CD1c-positive myeloid dendritic cell (primary cell): ENCODE results near the gene PRPSAP1.
"Not testable (repeated sequence)": the region's sequence is repeated elsewhere in the genome, so short reads cannot be mapped to it uniquely, and the experiment has no call there.

Source experiments
- DNase-seq: peaks from one replicate; pipeline ENCODE4 v3.0.0-alpha.2; 2016; ENCODE audit errors: extremely low spot score

The PRPSAP1 gene

DNA sequence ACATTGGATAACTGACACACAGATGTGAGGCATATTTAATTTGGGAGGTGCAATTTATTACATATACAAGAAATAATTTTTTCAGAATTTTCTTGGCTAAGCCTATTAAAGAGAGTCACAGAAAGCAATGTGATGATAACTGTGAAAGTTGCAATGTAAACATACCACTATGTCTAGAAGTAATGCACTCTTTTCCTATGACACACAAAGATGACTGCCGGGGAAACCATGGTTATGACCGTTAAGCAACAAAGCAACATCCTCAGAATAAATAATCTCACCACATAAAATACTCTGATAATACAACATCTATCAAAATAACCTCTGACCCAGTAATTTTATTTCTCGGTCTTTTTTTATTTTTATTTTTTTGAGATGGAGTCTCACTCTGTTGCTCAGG is 35.1 kb downstream of the PRPSAP1 start:
- DNase-seq: no peak

GRCh38 chr17:76317535-76317934 is 36.2 kb downstream of the PRPSAP1 start:
- DNase-seq: no peak

GRCh38 chr17:76314392-76315227 is 39.1 kb downstream of the PRPSAP1 start:
- no peak for DNase-seq

DNA sequence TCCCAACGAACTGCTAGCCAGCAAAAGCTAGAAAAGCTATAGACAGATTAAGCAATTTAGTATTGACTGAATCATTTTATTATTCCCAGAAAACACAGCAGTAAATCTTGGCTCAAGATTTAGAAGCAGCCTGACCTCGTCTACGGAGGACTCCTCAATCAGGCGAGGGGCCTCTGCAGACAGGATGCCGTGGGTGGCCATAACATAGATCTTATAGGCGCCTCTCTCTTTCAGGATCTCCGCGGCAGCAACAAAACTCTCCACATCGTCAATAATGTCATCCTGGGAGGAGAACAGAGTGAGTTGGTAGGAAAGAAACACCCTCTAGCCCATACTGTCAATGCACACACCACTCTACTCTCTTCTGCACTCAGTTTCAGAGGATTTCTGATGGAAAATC is 41.0 kb downstream of the PRPSAP1 start:
- DNase-seq: no peak

DNA sequence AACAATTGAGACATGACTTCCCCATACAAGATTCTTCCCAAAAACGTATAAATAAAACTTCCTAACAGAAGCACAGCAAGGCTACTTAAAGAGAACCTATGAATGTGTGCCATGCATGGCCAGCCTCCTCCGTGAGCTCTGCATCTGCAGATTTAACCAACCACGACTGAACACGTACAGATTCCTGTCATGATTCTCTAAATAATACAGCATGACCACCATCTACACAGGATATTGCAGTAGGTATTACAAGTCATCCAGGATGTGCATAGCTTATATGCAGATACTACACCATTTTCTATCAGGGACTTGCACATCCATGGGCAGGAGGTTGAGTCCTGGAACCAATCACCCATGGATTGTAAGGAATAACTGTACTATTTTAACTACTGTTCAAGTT is 44.3 kb downstream of the PRPSAP1 start:
- no peak for DNase-seq

- DNase-seq: no peak
Measured at GRCh38 chr17:76307966-76308338, 45.8 kb downstream of the PRPSAP1 start, which contains the start of gene QRICH2. Gene QRICH2 (minus strand): TSS chr17:76308276. CDS start chr17:76307998, 278 bp downstream.

- DNase-seq: no peak
Measured at GRCh38 chr17:76307299-76307965, 46.3 kb downstream of the PRPSAP1 start.

DNA sequence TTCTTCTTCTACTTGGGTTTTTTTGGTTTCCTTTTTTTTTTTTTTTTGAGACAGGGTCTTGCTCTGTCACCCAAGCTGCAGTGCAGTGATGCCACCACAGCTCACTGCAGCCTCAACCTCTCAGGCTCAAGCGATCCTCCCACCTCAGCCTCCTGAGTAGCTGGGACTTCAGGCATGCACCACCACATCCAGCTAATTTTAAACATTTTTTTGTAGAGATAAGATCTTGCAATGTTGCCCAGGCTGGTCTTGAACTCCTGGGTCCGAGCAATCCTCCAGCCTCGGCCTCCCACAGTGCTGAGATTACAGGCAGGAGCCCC is 48.6 kb downstream of the PRPSAP1 start:
- DNase-seq: not testable (repeated sequence)

GRCh38 chr17:76304226-76305134 is 49.2 kb downstream of the PRPSAP1 start:
- DNase-seq: no peak

GRCh38 chr17:76297436-76297835 is 56.3 kb downstream of the PRPSAP1 start:
- no peak for DNase-seq

GRCh38 chr17:76296889-76297288 is 56.8 kb downstream of the PRPSAP1 start:
- no peak for DNase-seq

DNA sequence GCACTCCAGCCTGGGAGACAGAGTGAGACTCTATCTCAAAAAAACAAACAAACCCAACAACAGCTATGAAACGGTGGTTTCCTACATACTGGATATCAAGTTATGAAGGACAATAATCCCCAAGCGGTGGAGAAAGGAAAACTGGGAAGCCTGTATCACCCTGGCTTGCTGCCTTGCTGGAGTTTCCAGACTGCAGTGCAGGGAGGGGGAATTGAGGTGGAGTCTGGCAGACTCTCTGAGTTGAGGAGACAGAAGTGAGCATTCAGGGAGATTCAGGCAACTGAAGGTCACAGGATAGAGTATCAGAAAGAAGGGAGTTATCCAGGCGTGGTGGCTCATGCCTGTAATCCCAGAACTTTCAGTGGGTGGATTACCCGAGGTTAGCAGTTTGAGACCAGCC is 57.5 kb downstream of the PRPSAP1 start:
- DNase-seq: no peak

DNA sequence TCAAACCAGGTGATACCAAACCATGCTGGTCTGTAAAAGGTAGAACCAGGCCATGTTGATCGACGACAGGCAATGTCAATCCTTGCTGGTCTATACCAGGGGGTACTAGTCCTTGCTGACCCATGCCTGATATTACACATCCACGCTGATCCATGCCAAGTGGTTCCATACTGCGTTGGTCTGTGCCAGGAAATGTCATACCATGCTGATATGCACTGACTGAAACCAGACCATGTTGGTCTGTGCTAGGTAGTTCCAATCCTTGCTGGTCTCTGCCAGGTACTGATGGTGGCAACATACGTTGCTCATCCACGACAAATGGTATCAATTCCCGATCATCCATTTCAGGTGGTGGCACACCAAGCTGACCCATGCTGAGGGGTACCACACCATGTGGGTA is 60.6 kb downstream of the PRPSAP1 start:
- no peak for DNase-seq

- DNase-seq: no peak
Measured at GRCh38 chr17:76292567-76292966, 61.1 kb downstream of the PRPSAP1 start.

DNA sequence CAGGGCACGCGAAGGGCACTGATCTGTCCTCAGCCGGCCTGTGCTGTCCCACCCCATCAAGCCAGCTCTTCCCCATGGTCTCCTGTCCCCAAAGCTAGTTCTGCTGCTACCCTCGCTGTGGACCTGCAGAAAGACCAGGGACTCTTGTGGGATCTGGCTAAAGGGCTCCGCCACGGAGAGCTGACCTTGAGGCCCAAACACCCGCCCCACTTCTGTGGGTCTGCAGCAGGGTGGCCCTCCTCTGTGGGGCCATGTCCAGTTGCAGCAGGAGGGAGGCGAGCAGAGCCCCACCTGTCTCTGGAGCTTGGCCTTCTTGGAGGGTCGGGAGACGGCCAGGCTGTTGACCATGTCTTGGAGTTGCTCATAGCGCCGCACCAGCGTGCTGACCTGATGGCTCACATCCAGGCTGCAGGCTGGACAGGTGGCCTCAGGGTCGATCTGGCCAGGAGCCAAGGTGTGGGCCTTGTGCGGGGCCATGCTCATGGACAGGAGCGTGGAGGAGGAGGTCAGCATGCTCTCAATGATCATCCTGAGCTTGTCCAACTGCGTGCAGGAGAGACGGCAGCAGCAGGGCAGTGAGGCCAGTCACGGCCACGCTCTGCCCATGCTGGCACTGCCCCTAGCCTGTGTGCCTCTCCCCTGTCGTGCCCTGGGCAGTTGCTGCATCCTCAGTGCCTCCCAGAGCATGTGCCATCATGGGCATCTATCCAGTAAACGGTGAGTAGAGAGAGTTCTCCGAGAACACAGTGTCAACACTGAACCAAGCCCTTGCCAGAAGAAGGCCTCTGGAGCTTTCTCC is 71.9 kb downstream of the PRPSAP1 start:
- no peak for DNase-seq

- no peak for DNase-seq
Measured at GRCh38 chr17:76280650-76281049, 73.1 kb downstream of the PRPSAP1 start.

DNA sequence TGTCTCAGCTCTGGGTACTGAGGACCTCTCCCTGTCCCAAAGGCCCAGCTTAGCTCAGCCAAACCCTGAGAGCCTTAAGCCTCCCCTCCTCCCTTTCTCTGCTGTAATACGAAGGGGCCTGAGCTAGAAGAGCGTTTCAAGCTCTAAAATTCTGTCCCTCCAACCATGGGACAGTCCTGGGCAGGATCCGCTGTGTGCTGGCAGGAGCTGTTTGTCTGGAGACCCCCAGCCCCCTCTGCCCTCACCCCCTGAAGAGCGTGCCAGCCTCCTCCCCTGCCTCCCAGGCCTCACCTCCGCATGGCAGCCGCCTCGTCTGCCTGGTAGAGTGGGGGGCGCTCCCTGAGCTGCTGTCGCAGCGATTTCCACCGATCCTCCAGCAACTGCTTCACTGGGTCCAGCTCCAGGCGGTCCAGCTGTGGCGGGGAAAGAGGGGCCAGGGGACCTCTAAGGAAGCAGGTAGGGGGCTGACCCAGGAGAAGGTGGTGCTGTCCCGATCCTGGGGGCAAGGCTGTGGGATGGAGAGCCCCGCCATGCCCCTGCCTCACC is 73.9 kb downstream of the PRPSAP1 start:
- DNase-seq: no peak

DNA sequence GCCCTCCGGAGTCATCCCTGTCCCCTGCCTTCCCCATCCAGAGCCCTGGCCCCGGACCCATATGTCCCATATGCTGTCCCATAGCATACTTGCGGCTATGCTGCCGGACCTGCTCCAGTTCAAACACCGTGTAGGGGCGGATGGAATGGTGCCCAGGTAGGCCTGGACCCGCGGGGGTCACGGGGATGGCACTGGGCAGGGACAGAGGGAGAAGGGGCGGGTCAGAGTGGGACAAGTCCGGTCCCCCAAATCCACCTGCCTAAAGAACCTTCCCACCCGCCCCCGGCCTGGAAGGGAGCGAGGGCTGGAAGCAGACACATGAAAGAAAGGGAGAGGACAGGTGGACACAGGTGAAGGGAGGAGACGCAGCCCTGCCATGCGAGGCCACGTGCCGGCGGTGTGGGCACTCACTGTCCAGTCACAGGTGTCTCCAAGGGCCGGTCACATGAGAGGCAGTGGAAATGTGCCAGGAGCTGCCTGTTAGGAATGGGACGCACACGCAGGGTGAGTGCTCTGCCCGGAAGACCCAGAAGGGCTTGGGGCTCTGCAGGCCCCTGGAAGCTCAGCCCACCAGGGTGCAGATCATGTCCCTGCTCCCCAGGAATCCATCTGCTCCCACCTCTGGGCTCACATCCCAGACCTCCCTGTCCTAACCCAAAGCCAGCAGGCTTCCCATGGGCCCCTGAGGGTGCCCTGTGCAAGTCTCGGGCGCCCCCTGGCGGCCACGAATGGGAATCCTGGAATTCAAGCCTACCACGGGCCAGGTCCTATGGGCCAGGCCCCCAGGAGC is 74.6 kb downstream of the PRPSAP1 start:
- DNase-seq: peak; percentile 93

GRCh38 chr17:76278268-76278908 is 75.3 kb downstream of the PRPSAP1 start:
- no peak for DNase-seq
